Stimulated activated effector memory CD8-positive, alpha-beta T cell treated with anti-CD3 and anti-CD28 coated beads, Interleukin-12 subunit alpha, Interleukin-12 subunit beta, amount 100 ng/mL, for 72 hours (primary cell): ENCODE results near the gene IFIT5.
"Not testable (repeated sequence)": the region's sequence is repeated elsewhere in the genome, so short reads cannot be mapped to it uniquely, and the experiment has no call there.

Experiments
- ATAC-seq: fragments of 150-1000 bp; cut with Tn5 transposase; 2 replicates; pipeline ENCODE4 v1.10.0; 2021
- DNase-seq, 2 donors: peaks; one replicate each; pipeline ENCODE4 v3.0.0; 2021 to 2022; ENCODE audit warnings: low spot score in 2 of 2
- H3K27ac Mint-ChIP-seq: one replicate; pipeline ENCODE4 v1.8.0; 2022; ENCODE audit warnings: mild to moderate bottlenecking, mixed read lengths
- H3K36me3 Mint-ChIP-seq: one replicate; pipeline ENCODE4 v1.8.0; 2022; ENCODE audit warnings: mild to moderate bottlenecking, mixed read lengths
- H3K4me1 Mint-ChIP-seq: one replicate; pipeline ENCODE4 v1.8.0; 2022; ENCODE audit warnings: mixed read lengths
- H3K4me3 Mint-ChIP-seq: one replicate; pipeline ENCODE4 v1.8.0; 2022; ENCODE audit warnings: mild to moderate bottlenecking, mixed read lengths
- H3K9me3 Mint-ChIP-seq: one replicate; pipeline ENCODE4 v1.8.0; 2022; ENCODE audit warnings: mixed read lengths

The IFIT5 gene

DNA sequence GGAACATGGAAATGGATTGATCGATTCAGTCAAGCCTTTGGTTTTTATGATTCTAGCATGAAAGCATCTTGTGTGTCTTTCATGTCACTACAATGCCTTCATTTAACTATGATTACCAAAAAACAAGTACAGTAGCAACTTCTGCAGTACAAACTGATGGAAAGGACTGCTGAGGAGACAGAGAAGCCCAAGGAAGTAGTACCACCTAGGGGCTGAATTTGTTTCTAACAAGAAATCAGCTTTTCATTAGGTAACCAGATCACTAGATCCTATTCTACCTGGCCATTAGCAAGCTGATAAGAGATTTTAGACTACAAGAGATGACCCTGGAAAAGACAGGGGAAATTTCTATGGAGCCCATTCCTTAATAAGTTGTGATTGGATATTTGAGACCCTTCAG, 25.1 kb upstream of the IFIT5 start:
- Mint-ChIP-seq H3K4me3 (no peak overlapping the region), H3K36me3 (no peaks in the 10 kb centered on the region), H3K9me3 (no peaks in the 10 kb centered on the region), H3K27ac (no peak overlapping the region), H3K4me1 (peaks cover 16% of the 10 kb centered on the region)
- ATAC-seq (no peak), DNase-seq (no peak)

DNA sequence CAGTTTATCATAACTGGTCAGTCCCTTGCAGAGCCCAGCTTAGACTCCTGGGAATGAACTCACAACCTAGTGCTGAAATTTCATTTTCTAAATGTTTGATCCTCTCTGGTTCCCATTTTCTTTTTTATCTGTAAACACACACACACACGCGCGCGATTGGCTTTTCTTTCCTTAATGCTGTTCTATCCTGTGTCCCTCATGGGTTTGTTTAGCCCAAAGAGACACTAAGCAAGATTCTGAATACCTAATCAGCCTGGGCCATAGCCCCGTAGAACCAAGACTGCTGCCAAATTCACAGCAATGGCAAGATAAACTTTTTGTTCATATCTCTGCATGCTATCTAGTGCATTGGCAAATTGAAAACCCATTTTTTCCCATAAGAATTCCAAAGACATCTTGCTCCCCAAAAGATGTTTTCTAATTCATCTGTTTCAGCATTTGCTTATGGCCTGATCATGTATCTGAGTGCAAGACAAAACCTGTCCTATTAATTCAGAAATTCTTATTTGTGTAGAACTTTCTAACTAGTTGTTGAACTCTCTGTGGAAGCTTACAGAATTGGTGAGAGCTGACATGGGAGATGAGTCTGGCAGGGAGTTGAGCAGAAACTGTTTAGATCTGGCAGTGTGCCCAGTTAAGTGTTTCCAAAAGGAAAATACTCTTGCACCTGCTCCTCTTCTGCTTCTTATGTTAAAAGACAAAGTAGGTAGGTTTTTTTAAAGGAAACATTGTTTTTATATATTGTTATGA, 23.7 kb upstream of the IFIT5 start:
- ATAC-seq (no peak), DNase-seq (no peak)
- Mint-ChIP-seq H3K4me1 (peaks cover 16% of the 10 kb centered on the region), H3K4me3 (no peak overlapping the region), H3K27ac (no peak overlapping the region), H3K36me3 (no peaks in the 10 kb centered on the region), H3K9me3 (no peaks in the 10 kb centered on the region)

DNA sequence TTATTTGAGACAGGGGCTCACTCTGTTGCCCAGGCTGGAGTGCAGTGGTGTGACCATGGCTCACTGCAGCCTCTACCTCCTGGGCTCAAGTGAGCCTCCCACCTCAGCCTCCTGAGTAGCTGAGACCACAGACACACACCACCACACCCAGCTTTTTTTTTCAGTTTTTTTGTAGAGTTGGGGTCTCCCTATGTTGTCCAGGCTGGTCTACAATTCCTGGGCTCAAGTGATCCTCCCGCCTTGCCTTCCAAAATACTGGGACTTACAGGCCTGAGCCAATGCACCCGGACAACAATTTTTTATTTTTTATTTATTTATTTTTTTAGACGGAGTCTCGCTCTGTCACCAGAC, 23.2 kb upstream of the IFIT5 start:
- H3K4me1 Mint-ChIP-seq = peaks cover 16% of the 10 kb centered on the region
- not testable (repeated sequence) for DNase-seq, H3K27ac Mint-ChIP-seq, H3K4me3 Mint-ChIP-seq, H3K36me3 Mint-ChIP-seq, ATAC-seq, H3K9me3 Mint-ChIP-seq

DNA sequence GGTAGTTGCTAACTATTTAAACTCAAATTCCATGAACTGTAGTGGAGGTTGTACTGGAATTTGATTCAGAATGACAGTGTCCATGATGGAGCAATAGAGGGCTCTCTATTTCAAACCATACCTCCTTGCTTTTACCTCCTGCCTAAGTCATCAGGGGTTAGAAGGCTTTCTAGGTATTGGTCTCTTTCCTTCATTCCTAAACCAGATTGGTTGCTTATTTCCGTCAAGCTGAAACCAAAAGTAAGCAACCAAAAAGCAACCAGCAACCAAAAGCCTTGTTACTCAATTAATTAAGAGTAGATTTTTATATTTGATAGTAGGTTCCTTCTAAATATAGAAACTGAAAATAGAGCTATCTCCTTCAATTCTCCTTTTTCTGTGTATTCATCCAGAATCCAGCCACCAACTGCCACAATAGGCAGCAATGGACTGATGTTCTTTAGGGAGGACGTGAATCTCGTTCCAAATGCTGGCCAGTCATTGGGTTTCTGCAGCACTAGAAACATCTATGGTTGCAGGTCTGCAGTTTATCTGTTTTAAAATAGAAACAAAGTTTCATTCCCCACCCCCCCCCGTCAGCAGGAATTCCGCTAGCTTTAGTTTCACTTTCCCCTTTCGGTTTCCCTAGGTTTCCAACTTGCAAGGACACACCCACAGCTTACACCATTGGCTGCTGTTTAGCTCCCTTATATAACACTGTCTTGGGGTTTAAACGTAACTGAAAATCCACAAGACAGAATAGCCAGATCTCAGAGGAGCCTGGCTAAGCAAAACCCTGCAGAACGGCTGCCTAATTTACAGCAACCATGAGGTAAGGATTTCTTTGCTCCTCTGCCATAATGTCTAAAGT, 22.2 kb upstream of the IFIT5 start, which contains the start of gene IFIT1:
Gene IFIT1, plus strand, starts transcription at position 717 of the 850 bp plus-strand sequence. Its CDS starts 90 bp downstream, at position 807.
- H3K9me3 Mint-ChIP-seq = no peaks in the 10 kb centered on the region
- peaks cover 16% of the 10 kb centered on the region for H3K4me1 Mint-ChIP-seq
- H3K36me3 Mint-ChIP-seq = no peaks in the 10 kb centered on the region
- peak within 1 kb of the TSS; percentile 67 for H3K4me3 Mint-ChIP-seq
- no peak for DNase-seq
- peak within 1 kb of the TSS; percentile 48 for H3K27ac Mint-ChIP-seq
- ATAC-seq = peak; percentile 90

DNA sequence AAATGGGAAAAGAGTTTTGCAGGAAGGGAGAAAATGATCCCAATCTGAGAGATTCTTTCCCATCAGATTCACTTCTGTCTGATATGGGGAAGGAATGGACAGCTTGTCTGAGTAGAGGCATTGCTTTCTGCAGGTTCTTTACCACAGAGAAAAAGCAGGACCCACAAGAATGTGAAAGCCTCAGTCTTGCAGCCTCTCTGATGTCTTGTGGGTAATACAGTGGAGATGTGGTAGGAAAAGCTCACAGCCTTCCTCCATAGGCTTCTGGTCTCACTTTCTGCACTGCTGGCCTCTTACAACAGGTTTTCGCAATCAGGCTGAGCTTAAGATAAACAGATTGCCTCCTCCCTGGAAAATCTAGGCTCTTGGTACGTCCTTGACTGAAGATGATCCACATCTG, 21.4 kb upstream of the IFIT5 start:
- peak; percentile 57 for ATAC-seq
- peaks cover 16% of the 10 kb centered on the region for H3K4me1 Mint-ChIP-seq
- no peak overlapping the region for H3K27ac Mint-ChIP-seq
- no peak for DNase-seq
- H3K4me3 Mint-ChIP-seq = peak overlapping the region; percentile 67
- H3K9me3 Mint-ChIP-seq = no peaks in the 10 kb centered on the region
- H3K36me3 Mint-ChIP-seq = no peaks in the 10 kb centered on the region

DNA sequence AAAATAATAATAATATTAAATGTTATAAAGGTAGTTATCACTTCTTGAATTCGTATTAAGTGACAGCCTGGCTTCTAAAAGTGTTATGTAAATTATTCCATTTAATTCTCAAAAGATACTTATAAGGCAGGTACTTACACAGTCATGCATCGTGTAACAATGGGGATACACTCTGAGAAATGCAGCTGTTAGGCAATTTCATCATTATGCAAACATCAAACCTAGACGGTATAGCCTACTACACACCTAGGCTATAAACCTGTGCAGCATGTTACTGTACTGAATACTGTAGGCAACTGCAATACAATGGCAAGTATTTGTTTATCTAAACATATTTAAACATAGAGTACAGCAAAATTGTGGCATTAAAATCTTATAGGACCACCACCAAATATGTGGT, 20.5 kb upstream of the IFIT5 start:
- no peak overlapping the region for H3K27ac Mint-ChIP-seq
- peaks cover 16% of the 10 kb centered on the region for H3K4me1 Mint-ChIP-seq
- H3K36me3 Mint-ChIP-seq = no peaks in the 10 kb centered on the region
- no peak overlapping the region for H3K4me3 Mint-ChIP-seq
- no peaks in the 10 kb centered on the region for H3K9me3 Mint-ChIP-seq
- no peak for ATAC-seq
- no peak for DNase-seq

DNA sequence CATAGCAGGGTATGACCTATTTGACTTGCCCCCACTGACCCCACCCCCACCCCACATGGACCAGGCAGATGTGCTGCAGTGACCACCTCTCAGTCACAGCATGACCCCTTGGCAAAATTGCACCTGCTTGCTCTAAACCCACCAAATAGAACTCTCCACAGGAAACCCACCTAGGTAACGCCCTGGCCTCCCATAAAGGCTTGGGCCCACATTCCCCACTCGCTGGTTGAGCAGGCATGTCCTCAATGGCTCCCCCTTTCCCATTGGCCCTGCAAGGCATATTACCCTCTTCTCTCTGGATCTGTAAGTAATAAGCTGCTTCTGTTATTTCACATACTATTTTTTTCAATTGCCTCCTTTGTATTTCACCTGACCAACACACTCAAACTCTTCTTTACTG, 19.2 kb upstream of the IFIT5 start:
- no peak for ATAC-seq
- Mint-ChIP-seq H3K4me3 (no peak overlapping the region), H3K36me3 (no peaks in the 10 kb centered on the region), H3K27ac (no peak overlapping the region), H3K4me1 (peaks cover 16% of the 10 kb centered on the region), H3K9me3 (no peaks in the 10 kb centered on the region)
- peak in 1 of 2 donors; percentile 38 for DNase-seq

DNA sequence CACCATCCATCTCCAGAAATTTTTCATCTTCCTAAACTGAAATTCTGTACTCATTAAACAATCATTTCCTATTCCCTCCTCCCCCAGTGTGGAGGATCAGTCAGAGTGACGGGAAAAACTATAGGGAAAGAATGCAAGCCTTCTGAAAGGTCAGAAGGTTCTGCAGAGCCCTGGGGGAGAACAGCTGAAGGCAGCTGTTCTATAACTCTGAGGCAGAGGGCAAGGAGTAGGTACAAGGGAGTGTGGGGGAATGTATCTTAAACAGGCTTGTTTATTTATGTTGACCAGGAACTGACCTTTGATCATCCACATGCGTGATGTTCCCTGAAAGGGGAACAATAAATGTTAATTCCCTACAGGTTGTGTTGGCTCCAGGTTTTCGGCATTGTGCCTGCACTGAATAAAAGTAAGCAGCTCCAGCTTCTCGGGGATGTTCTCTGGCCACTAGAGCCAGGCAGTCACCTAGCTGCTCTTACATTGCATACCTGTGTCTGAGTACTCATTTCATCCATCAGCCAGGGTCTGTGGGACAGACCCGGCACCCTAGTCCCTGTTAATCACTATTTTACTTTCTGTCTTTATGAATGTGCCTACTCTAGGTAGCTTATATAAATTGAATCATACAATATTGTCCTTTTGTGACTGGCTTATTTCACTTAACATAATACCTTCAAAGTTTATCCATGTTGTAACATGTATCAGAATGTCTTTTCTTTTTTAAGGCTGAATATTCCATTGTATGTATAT, 16.2 kb upstream of the IFIT5 start:
- H3K9me3 Mint-ChIP-seq = no peaks in the 10 kb centered on the region
- no peaks in the 10 kb centered on the region for H3K4me1 Mint-ChIP-seq
- no peaks in the 10 kb centered on the region for H3K36me3 Mint-ChIP-seq
- H3K4me3 Mint-ChIP-seq = no peak overlapping the region
- DNase-seq = peak in 1 of 2 donors; percentile 33
- no peak for ATAC-seq
- no peak overlapping the region for H3K27ac Mint-ChIP-seq

DNA sequence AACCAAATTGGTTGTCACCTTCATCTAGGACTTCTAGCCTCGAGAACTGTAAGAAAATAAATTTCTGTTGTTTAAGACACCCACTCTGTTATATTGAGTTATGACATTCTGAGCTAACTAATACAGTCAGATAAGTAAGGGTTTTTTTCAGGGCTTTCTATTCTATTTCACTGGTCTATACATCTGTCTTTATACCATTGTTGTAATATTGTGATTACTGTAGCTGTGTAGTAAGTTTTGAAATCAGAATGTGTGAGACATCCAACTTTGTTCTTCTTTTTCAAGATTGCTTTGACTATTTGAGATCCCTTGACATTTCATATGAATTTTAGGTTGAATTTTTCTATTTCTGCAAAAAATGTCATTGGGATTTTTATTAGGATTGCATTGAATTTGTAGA, 14.4 kb upstream of the IFIT5 start:
- no peak overlapping the region for H3K27ac Mint-ChIP-seq
- DNase-seq = no peak
- no peaks in the 10 kb centered on the region for H3K4me1 Mint-ChIP-seq
- no peak overlapping the region for H3K4me3 Mint-ChIP-seq
- ATAC-seq = no peak
- no peaks in the 10 kb centered on the region for H3K36me3 Mint-ChIP-seq
- H3K9me3 Mint-ChIP-seq = no peaks in the 10 kb centered on the region

DNA sequence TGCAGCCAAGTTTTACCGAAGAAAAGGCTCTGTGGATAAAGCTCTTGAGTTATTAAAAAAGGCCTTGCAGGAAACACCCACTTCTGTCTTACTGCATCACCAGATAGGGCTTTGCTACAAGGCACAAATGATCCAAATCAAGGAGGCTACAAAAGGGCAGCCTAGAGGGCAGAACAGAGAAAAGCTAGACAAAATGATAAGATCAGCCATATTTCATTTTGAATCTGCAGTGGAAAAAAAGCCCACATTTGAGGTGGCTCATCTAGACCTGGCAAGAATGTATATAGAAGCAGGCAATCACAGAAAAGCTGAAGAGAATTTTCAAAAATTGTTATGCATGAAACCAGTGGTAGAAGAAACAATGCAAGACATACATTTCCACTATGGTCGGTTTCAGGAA, 11.3 kb upstream of the IFIT5 start:
- Mint-ChIP-seq H3K27ac (no peak overlapping the region), H3K36me3 (no peaks in the 10 kb centered on the region)

DNA sequence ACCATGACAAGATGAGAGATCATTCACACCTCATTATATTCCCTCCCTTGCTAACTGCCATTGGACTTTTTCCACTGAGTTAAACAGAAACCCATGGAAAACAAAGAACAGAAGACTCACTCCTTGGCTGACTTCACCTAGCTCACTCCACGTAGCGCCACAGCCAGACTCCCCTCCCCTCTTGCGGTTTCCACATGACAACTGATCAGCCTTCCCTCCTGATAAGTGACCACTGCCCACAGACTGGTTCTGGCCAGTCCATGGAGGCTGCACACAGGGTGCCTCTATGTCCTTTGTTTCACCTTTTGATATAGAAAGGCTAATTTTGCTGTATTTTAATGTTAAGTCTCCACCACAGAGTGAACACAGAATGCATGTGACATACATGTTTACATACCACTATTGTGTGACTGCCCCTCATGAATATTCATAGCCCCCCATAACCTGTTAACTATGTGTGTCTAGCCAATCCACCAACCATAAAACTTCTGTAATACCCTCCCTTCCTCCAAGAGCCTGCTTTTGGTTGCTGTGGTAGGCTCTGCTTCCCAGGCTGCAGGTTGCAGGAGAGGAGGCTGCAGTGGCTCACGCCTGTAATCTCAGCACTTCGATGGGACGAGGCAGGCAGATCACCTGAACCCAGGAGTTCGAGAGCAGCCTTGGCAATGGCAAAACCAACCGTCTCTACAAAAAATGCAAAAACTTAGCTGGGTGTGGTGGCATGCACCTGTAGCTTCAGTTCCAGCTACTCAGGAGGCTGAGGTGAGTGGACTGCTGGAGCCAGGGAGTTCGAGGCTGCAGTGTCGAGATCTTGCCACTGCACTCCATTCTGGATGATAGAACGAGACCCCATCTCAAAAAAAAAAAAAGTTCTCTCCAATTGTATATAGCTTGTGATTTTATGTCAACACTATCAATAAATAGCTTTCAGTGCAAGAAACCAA, 10.0 kb upstream of the IFIT5 start:
- no peaks in the 10 kb centered on the region for H3K9me3 Mint-ChIP-seq
- ATAC-seq = no peak
- no peaks in the 10 kb centered on the region for H3K4me1 Mint-ChIP-seq
- no peaks in the 10 kb centered on the region for H3K36me3 Mint-ChIP-seq
- no peak overlapping the region for H3K4me3 Mint-ChIP-seq
- DNase-seq = peak in 1 of 2 donors; percentile 22
- no peak overlapping the region for H3K27ac Mint-ChIP-seq

More for the DNA sequence above, 11.3 kb upstream of the IFIT5 start:
- DNase-seq (no peak), ATAC-seq (no peak)
- H3K9me3 Mint-ChIP-seq = no peaks in the 10 kb centered on the region
- H3K4me3 Mint-ChIP-seq = no peak overlapping the region
- no peaks in the 10 kb centered on the region for H3K4me1 Mint-ChIP-seq

DNA sequence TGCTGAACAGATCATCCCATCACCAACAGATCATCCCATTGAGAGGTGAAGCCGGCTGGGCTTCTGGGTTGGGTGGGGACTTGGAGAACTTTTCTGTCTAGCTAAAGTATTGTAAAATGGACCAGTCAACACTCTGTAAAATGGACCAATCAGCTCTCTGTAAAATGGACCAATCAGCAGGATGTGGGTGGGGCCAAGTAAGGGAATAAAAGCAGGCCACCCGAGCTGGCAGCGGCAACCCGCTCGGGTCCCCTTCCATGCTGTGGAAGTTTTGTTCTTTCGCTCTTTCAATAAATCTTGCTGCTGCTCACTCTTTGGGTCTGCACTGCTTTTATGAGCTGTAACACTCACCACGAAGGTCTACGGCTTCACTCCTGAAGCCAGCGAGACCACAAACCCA, 8.2 kb upstream of the IFIT5 start:
- H3K36me3 Mint-ChIP-seq, H3K27ac Mint-ChIP-seq, H3K4me1 Mint-ChIP-seq, H3K4me3 Mint-ChIP-seq, ATAC-seq, H3K9me3 Mint-ChIP-seq: not testable (repeated sequence)
- DNase-seq = peak in 1 of 2 donors; percentile 32

DNA sequence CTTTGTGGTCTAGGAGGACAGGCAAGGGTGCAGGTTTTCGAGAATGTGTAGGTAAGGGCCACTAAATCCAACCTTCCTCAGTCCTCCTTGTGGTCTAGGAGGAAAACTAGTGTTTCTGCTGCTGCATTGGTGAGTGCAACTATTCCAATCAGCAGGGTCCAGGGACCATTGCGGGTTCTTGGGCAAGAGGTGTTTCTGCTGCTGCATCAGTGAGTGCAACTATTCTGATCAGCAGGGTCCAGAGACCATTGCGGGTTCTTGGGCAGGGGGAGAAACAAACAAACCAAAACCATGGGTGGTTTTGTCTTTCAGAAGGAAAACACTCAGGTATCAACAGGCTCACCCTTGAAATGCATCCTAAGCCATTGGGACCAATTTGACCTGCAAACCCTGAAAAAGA, 6.6 kb upstream of the IFIT5 start:
- not testable (repeated sequence) for H3K9me3 Mint-ChIP-seq, H3K4me1 Mint-ChIP-seq, ATAC-seq, H3K4me3 Mint-ChIP-seq, H3K27ac Mint-ChIP-seq, H3K36me3 Mint-ChIP-seq
- peak in 1 of 2 donors; percentile 35 for DNase-seq

DNA sequence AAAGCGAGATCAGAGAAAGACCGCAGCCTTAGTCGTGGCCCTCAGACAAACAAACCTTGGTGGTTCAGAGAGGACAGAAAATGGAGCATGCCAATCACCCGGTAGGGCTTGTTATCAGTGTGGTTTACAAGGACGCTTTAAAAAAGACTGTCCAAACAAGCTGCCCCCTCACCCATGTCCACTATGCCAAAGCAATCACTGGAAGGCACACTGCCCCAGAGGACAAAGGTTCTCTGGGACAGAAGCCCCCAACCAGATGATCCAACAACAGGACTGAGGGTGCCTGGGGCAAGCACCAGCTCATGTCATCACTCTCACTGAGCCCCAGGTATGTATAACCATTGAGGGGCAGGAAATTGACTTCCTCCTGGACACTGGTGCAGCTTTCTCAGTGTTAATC, 5.1 kb upstream of the IFIT5 start:
- H3K4me1 Mint-ChIP-seq = peaks cover 12% of the 10 kb centered on the region
- not testable (repeated sequence) for ATAC-seq, H3K9me3 Mint-ChIP-seq, H3K4me3 Mint-ChIP-seq, H3K36me3 Mint-ChIP-seq, H3K27ac Mint-ChIP-seq
- peak in 1 of 2 donors; percentile 38 for DNase-seq
